ENCODE data around the gene DLAT. TPM values are rescaled to one million over a fixed set of nuclear protein-coding genes. Genes with fewer than 3 reads are reported as not detected.

The DLAT gene
- total RNA-seq, 2 donors from 2014 or later: 15.6 to 15.9 TPM

DNA sequence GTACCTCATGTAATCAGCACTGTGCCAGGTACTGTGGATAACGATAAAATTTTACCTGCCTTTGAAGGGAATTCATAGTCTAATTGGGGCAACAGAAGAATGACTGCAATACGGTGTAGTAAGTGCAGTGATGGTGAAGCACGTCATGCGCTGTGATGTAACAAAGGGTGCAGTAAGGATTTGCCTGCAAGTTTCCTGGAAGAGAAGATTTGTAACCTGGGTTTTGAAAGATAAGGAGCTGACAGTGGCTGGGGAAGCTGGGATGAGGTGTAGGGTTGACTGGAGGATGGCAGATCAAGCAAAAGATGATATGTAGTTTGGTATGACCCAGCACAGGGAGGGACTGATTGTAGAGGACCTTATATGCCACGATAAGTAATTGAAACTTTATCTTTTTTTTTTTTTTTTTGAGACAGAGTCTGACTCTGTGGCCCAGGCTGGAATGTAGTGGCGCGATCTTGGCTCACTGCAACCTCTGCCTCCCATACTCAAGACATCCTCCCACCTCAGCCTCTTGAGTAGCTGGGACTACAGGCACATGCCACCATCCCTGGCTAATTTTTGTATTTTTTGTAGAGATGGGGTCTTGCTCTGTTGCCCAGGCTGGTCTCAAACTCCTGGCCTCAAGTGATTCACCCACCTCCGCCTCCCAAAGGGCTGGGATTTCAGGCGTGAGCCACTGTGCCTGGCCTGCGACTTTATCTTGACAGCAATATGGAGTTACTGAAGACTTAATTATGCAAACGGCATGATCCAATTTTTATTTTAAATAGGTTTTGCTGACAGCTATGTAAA, 72.7 kb downstream of the DLAT start:
- Histone ChIP-seq H3K4me1 (ENCODE audit: control insufficient read depth in 1 of 2, low read depth in 2 of 2) (no peaks in the 10 kb centered on the region), H3K36me3 (peaks cover 7% of the 10 kb centered on the region), H3K27ac (no peak overlapping the region), H3K27me3 (replicated peaks; ENCODE audit: insufficient read depth) (no peaks in the 10 kb centered on the region), H3K9me3 (no peaks in the 10 kb centered on the region), H3K4me3 (no peak overlapping the region)
- DNase-seq (ENCODE audit: low spot score) (no peak), ATAC-seq (ENCODE audit: insufficient number of reproducible peaks, low FRiP score, low read depth) (no peak)
- TF ChIP-seq, protein P1, sequence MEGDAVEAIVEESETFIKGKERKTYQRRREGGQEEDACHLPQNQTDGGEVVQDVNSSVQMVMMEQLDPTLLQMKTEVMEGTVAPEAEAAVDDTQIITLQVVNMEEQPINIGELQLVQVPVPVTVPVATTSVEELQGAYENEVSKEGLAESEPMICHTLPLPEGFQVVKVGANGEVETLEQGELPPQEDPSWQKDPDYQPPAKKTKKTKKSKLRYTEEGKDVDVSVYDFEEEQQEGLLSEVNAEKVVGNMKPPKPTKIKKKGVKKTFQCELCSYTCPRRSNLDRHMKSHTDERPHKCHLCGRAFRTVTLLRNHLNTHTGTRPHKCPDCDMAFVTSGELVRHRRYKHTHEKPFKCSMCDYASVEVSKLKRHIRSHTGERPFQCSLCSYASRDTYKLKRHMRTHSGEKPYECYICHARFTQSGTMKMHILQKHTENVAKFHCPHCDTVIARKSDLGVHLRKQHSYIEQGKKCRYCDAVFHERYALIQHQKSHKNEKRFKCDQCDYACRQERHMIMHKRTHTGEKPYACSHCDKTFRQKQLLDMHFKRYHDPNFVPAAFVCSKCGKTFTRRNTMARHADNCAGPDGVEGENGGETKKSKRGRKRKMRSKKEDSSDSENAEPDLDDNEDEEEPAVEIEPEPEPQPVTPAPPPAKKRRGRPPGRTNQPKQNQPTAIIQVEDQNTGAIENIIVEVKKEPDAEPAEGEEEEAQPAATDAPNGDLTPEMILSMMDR (IDR thresholded peaks at IDR 0.05): no peak

GRCh38 chr11:112100462-112100861, 75.3 kb downstream of the DLAT start:
- DNase-seq (ENCODE audit: low spot score) (no peak), ATAC-seq (ENCODE audit: insufficient number of reproducible peaks, low FRiP score, low read depth) (no peak)
- Histone ChIP-seq H3K27me3 (replicated peaks; ENCODE audit: insufficient read depth) (no peaks in the 10 kb centered on the region), H3K36me3 (peaks cover 4% of the 10 kb centered on the region), H3K9me3 (no peaks in the 10 kb centered on the region), H3K4me3 (no peak overlapping the region), H3K4me1 (ENCODE audit: control insufficient read depth in 1 of 2, low read depth in 2 of 2) (no peaks in the 10 kb centered on the region), H3K27ac (no peak overlapping the region)
- TF ChIP-seq, protein P1 (IDR thresholded peaks at IDR 0.05): no peak

DNA sequence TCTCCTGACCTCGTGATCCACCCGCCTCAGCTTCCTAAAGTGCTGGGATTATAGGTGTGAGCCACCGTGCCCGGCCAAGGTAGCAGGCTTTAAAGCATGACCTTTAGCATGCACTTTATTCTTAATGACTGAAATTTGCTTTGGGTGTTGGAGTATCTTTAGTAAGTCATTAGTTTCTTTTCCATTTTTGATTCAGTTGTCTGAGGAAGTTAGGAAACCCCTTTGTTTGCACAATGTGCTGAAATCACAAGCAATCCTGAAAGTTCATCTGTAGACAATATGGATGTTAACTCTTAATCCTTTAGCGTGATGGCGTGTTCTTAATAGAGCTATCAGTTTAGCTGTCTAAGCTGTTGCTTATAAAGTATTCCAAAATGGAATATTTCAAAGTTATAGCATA, 78.2 kb downstream of the DLAT start:
- DNase-seq (ENCODE audit: low spot score): no peak
- H3K27ac ChIP-seq: no peak overlapping the region
- no peaks in the 10 kb centered on the region for H3K27me3 ChIP-seq (replicated peaks; ENCODE audit: insufficient read depth)
- H3K36me3 ChIP-seq: no peaks in the 10 kb centered on the region
- no peak for ATAC-seq (ENCODE audit: insufficient number of reproducible peaks, low FRiP score, low read depth)
- TF ChIP-seq, protein P1 (IDR thresholded peaks at IDR 0.05): no peak
- no peaks in the 10 kb centered on the region for H3K9me3 ChIP-seq
- H3K4me1 ChIP-seq (ENCODE audit: control insufficient read depth in 1 of 2, low read depth in 2 of 2): no peaks in the 10 kb centered on the region
- H3K4me3 ChIP-seq: no peak overlapping the region

GRCh38 chr11:112106070-112106469, 80.9 kb downstream of the DLAT start:
- no peaks in the 10 kb centered on the region for H3K36me3 ChIP-seq
- ATAC-seq (ENCODE audit: insufficient number of reproducible peaks, low FRiP score, low read depth): no peak

More at GRCh38 chr11:112106070-112106469, 80.9 kb downstream of the DLAT start:
- Histone ChIP-seq H3K4me1 (ENCODE audit: control insufficient read depth in 1 of 2, low read depth in 2 of 2) (no peaks in the 10 kb centered on the region), H3K9me3 (no peaks in the 10 kb centered on the region), H3K27ac (no peak overlapping the region), H3K27me3 (replicated peaks; ENCODE audit: insufficient read depth) (no peaks in the 10 kb centered on the region), H3K4me3 (no peak overlapping the region)
- TF ChIP-seq, protein P1 (IDR thresholded peaks at IDR 0.05): no peak
- DNase-seq (ENCODE audit: low spot score): no peak

Other genes starting within 250 kb of the DLAT start
- 10 to 100 TPM; 21.2 to 33.4 TPM for gene ALG9, start 153.8 kb upstream of the DLAT start, total RNA-seq
- 1 to 10 TPM in 1 of 2 donors, under 1 TPM in 1; 0.71 to 1.8 TPM for gene FDXACB1, start 146.2 kb upstream of the DLAT start, total RNA-seq
- 1 to 10 TPM; 1.9 to 9.7 TPM for gene CFAP68, start 145.9 kb upstream of the DLAT start, total RNA-seq
- 100 to 1,000 TPM; 325 to 387 TPM for gene CRYAB, start 113.6 kb upstream of the DLAT start, total RNA-seq
- 1 to 10 TPM; 2.2 to 3.1 TPM for gene HSPB2, start 112.7 kb upstream of the DLAT start, total RNA-seq
- gene C11orf52, start 106.5 kb upstream of the DLAT start, total RNA-seq: 1 to 10 TPM in 1 of 2 donors, under 1 TPM in 1; 0.99 to 4.7 TPM
- gene DIXDC1, start 88.1 kb upstream of the DLAT start, total RNA-seq: 10 to 100 TPM; 92.7 to 94.2 TPM
- gene PIH1D2, start 48.6 kb downstream of the DLAT start, total RNA-seq: 1 to 10 TPM in 1 of 2 donors, not detected in 1; 2.2 TPM
- 10 to 100 TPM; 10.2 to 21.0 TPM for gene NKAPD1, start 48.9 kb downstream of the DLAT start, total RNA-seq
- 10 to 100 TPM; 16.0 to 23.8 TPM for gene TIMM8B, start 61.3 kb downstream of the DLAT start, total RNA-seq
- gene SDHD, start 61.5 kb downstream of the DLAT start, total RNA-seq: 10 to 100 TPM; 41.8 to 96.4 TPM
- gene IL18, start 138.7 kb downstream of the DLAT start, total RNA-seq: 10 to 100 TPM; 12.3 to 12.7 TPM
- gene TEX12, start 142.0 kb downstream of the DLAT start, total RNA-seq: 1 to 10 TPM in 1 of 2 donors, under 1 TPM in 1; 0.54 to 1.4 TPM
- gene BCO2, start 150.1 kb downstream of the DLAT start, total RNA-seq: 10 to 100 TPM in 1 of 2 donors, 1 to 10 TPM in 1; 7.2 to 26.6 TPM
- gene PTS, start 201.0 kb downstream of the DLAT start, total RNA-seq: 10 to 100 TPM; 22.1 to 27.3 TPM
- gene PLET1, start 235.5 kb downstream of the DLAT start, total RNA-seq: not detected